Tongue (tissue), 2 donors: ENCODE measurements around the gene UTF1. TPM values are rescaled to one million over a fixed set of nuclear protein-coding genes. Genes with fewer than 3 reads are reported as not detected.

Source experiments
- DNase-seq: peaks from one replicate; pipeline ENCODE4 v3.0.0-alpha.2; 2015
- total RNA-seq: library from RNA; depleted of rRNA; stranded (reverse); fragments of >200 nt; gene quantifications from one replicate; pipeline ENCODE4 v1.2.3, GENCODE V29; 2014

Gene UTF1
- total RNA-seq, 1 donor from 2014 or later, result not detected

DNA sequence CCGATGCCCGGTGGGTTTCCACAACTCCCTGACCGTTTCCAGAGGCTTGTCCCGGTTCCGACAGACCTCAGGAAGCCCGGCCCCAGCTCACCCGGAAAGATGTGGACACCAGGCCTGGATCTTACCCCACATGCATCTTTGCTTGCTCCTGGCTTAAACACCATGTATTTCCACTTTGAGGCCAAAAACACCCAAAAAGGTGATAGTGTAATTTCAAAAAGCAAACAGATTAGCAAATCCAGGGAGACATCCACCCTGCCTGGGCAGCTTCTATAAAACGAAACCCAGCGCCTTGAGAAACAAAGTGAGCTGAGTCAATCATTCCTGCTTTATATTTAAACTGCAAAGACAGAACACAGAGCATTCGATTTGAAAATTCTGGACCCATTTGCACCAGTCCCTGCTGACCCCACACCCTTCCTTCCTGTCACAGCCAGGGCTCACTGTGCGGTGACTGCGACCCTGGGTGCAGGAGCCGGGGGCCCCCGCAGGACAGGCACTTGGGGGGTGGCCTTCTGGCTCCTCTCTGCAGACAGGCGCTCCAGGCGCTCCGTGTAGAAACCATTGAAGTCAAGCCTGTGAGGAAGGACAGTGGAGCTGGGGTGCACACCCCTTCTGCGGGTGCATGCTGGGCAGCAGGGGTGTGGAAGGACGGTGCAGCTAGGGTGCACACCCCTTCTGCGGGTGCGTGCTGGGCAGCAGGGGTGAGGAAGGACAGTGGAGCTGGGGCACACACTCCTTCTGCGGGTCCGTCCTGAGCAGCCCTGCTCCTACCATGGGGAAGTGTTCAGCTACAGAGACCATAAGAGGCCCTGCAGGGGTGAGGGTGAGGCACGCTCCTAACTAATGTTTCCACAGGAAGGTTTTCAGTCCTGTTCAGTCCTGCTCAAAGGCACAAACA is 49.6 kb downstream of the UTF1 start:
- no peak for DNase-seq

DNA sequence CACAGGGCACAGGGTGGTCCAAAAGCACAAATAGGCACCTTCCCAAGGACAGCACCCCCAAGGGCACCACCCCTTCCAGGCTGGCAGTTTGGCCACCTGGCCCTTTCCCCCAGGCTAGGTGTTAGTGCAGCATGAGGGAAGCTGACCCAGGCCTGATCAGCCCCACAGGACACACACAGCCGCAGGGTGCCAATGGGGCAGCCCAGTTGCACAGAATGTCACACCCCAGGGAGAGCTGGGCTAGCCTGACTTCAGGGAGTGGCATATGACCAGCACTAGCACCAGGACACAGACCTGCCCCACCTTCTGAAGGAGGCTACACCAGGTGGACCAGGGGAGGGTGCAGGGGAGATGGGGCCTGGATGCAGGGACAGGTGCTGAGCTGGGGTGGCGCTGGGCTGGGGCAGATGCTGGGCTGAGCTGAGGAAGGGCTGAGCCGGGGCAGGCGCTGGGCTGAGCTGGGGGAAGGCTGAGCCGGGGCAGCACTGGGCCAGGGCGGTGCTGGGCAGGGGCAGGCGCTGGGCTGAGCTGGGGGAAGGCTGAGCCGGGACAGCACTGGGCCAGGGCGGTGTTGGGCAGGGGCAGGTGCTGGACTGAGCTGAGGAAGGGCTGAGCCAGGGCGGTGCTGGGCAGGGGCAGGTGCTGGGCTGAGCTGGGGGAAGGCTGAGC is 50.5 kb downstream of the UTF1 start:
- no peak for DNase-seq

DNA sequence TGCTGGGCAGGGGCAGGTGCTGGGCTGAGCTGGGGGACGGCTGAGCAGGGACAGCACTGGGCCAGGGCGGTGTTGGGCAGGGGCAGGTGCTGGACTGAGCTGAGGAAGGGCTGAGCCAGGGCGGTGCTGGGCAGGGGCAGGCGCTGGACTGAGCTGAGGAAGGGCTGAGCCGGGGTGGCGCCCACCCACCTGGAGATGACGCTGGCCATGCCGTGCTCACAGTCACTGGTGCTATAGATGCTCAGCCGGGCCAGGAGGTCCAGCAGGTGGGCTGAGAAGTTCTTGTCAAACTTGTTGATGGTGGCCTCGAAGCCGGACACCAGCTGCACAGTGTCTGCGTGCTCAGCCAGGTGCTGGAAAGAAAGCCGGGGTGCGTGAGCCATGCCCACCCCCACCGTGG is 51.1 kb downstream of the UTF1 start:
- no peak for DNase-seq

Other genes with a start within 250 kb of the UTF1 start
- gene ADGRA1, start 142.3 kb upstream of the UTF1 start, total RNA-seq, result 3.3 TPM
- gene KNDC1, start 70.0 kb upstream of the UTF1 start, total RNA-seq, result 1.7 TPM
- not detected for gene VENTX, start 7.6 kb downstream of the UTF1 start, total RNA-seq
- 6.7 TPM for gene ADAM8, start 46.7 kb downstream of the UTF1 start, total RNA-seq
- 47.7 TPM for gene TUBGCP2, start 78.7 kb downstream of the UTF1 start, total RNA-seq
- 27.6 TPM for gene ZNF511, start 78.7 kb downstream of the UTF1 start, total RNA-seq
- not detected for gene CALY, start 106.7 kb downstream of the UTF1 start, total RNA-seq
- not detected for gene PRAP1, start 117.2 kb downstream of the UTF1 start, total RNA-seq
- gene FUOM, start 127.8 kb downstream of the UTF1 start, total RNA-seq, result 8.4 TPM
- 74.7 TPM for gene ECHS1, start 143.1 kb downstream of the UTF1 start, total RNA-seq
- gene PAOX, start 149.0 kb downstream of the UTF1 start, total RNA-seq, result 8.0 TPM
- gene MTG1, start 163.9 kb downstream of the UTF1 start, total RNA-seq, result 23.4 TPM
- gene SPRN, start 194.4 kb downstream of the UTF1 start, total RNA-seq, result 0.82 TPM
- 3.1 TPM for gene SCART1, start 223.7 kb downstream of the UTF1 start, total RNA-seq